Suppressor macrophage treated with lipopolysaccharide for 4 hours (primary cell): Measurements from ENCODE around the gene CLASP1.
"Not testable (repeated sequence)": the region's sequence is repeated elsewhere in the genome, so short reads cannot be mapped to it uniquely, and the experiment has no call there.

Experiments
- DNase-seq: peaks from one replicate; pipeline ENCODE4 v3.0.0-alpha.2; 2020

The CLASP1 gene

GRCh38 chr2:121468936-121469335, 180.3 kb downstream of the CLASP1 start:
- no peak for DNase-seq

- DNase-seq = no peak
Measured at GRCh38 chr2:121459291-121459690, 190.0 kb downstream of the CLASP1 start.

GRCh38 chr2:121456325-121456724, 192.9 kb downstream of the CLASP1 start:
- DNase-seq = no peak

GRCh38 chr2:121455446-121455845, 193.8 kb downstream of the CLASP1 start:
- DNase-seq = no peak

GRCh38 chr2:121454549-121455090, 194.6 kb downstream of the CLASP1 start:
- DNase-seq = no peak

- no peak for DNase-seq
Measured at GRCh38 chr2:121451398-121451797, 197.9 kb downstream of the CLASP1 start.

GRCh38 chr2:121450301-121450700, 199.0 kb downstream of the CLASP1 start:
- no peak for DNase-seq

GRCh38 chr2:121446647-121447241, 202.5 kb downstream of the CLASP1 start:
- DNase-seq = no peak

GRCh38 chr2:121442889-121443288, 206.4 kb downstream of the CLASP1 start:
- DNase-seq = no peak

- not testable (repeated sequence) for DNase-seq
Measured at GRCh38 chr2:121438290-121438689, 211.0 kb downstream of the CLASP1 start.

- DNase-seq = no peak
Measured at GRCh38 chr2:121436918-121437317, 212.3 kb downstream of the CLASP1 start.

GRCh38 chr2:121435790-121436189, 213.5 kb downstream of the CLASP1 start:
- no peak for DNase-seq

- no peak for DNase-seq
Measured at GRCh38 chr2:121431214-121431613, 218.0 kb downstream of the CLASP1 start.

GRCh38 chr2:121429927-121430520, 219.2 kb downstream of the CLASP1 start:
- no peak for DNase-seq

GRCh38 chr2:121429119-121429903, 220.0 kb downstream of the CLASP1 start:
- no peak for DNase-seq

- no peak for DNase-seq
Measured at GRCh38 chr2:121427187-121427689, 222.0 kb downstream of the CLASP1 start.

- DNase-seq = no peak
Measured at GRCh38 chr2:121420486-121420885, 228.8 kb downstream of the CLASP1 start.

- no peak for DNase-seq
Measured at GRCh38 chr2:121419081-121419699, 230.1 kb downstream of the CLASP1 start.

- no peak for DNase-seq
Measured at GRCh38 chr2:121418494-121419058, 230.7 kb downstream of the CLASP1 start.

- DNase-seq = no peak
Measured at GRCh38 chr2:121417826-121418225, 231.4 kb downstream of the CLASP1 start.

- no peak for DNase-seq
Measured at GRCh38 chr2:121415727-121416126, 233.5 kb downstream of the CLASP1 start.

- no peak for DNase-seq
Measured at GRCh38 chr2:121412349-121412748, 236.9 kb downstream of the CLASP1 start.

- DNase-seq = no peak
Measured at GRCh38 chr2:121409966-121410365, 239.3 kb downstream of the CLASP1 start.
